ENCODE results near the gene B4GALT6.
A peak's percentile ranks its signal among the peaks of the same experiment; 100 is the strongest.
"Not testable (repeated sequence)": the region's sequence is repeated elsewhere in the genome, so short reads cannot be mapped to it uniquely, and the experiment has no call there.

B4GALT6 gene, protein sequence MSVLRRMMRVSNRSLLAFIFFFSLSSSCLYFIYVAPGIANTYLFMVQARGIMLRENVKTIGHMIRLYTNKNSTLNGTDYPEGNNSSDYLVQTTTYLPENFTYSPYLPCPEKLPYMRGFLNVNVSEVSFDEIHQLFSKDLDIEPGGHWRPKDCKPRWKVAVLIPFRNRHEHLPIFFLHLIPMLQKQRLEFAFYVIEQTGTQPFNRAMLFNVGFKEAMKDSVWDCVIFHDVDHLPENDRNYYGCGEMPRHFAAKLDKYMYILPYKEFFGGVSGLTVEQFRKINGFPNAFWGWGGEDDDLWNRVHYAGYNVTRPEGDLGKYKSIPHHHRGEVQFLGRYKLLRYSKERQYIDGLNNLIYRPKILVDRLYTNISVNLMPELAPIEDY

GRCh38 chr18:31684279-31685096 is at the start of gene B4GALT6:
TSS of gene B4GALT6 (minus strand) at chr18:31684581. CDS start at chr18:31684426, 155 bp downstream.
- no peak for DNase-seq

- no peak for DNase-seq
Measured at GRCh38 chr18:31731628-31732027, 47.2 kb upstream of the B4GALT6 start.

- DNase-seq = not testable (repeated sequence)
Measured at GRCh38 chr18:31729196-31729595, 44.8 kb upstream of the B4GALT6 start.

GRCh38 chr18:31723990-31724711 is 39.8 kb upstream of the B4GALT6 start:
- DNase-seq = no peak

DNA sequence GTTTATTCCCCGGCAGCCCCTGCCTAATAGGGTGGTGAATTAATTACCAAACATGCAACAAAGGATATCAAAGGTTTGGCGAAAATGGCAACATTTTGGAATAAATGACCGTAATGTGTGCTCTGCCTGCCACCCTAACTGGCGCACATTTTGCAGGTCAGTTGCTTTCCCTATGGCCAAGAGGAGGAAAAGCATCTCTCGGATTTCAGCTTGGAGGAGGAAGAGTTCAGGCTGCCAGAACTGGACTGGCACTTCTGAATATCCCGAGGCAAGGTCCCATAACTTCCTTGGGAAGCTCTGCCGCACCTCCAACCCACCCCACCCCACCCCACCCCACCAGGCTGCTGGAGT is 39.2 kb upstream of the B4GALT6 start:
- no peak for DNase-seq

- peak; percentile 79 for DNase-seq
Measured at GRCh38 chr18:31722369-31722957, 38.1 kb upstream of the B4GALT6 start.

DNA sequence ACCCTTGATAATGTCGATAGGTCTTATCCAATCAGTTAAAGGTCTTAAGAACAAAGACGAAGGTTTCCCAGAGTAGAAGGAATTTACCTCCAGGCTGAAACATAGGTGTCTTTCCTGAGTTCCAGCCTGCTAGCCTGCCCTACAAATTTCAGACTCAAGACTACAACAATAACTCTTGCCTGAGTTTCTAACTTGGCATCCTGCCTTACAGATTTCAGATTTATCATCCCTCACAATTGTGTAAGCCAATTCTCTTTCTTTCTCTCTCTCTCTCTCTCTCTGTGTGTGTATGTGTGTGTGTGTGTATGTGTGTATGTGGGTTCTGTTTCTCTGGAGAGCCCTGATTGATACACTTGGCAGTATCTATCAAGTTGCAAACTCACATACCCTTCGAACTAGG is 37.2 kb upstream of the B4GALT6 start:
- no peak for DNase-seq

- DNase-seq = no peak
Measured at GRCh38 chr18:31720867-31721266, 36.5 kb upstream of the B4GALT6 start.

- no peak for DNase-seq
Measured at GRCh38 chr18:31719363-31720006, 35.1 kb upstream of the B4GALT6 start.

- DNase-seq = no peak
Measured at GRCh38 chr18:31718386-31718785, 34.0 kb upstream of the B4GALT6 start.

DNA sequence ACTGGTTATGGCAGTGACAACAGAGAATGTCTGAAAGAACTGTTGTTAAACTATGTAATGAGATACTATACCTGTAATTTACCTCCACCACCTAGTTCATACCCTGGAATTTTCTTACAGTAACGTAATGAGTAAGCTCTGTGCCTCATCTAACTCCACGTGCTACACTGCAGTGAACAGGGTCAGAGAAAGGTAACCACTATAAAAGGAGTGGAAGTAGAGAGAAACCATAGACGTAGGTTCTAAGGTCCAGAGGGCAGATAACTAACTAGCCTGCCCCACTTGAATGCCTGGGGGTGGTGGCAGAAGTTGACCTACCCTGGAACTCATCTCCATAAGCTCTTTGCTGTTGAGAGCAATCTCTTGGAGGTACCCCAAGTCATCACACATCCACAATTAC is 32.0 kb upstream of the B4GALT6 start:
- DNase-seq = no peak

- DNase-seq = no peak
Measured at GRCh38 chr18:31711365-31712172, 27.2 kb upstream of the B4GALT6 start.

DNA sequence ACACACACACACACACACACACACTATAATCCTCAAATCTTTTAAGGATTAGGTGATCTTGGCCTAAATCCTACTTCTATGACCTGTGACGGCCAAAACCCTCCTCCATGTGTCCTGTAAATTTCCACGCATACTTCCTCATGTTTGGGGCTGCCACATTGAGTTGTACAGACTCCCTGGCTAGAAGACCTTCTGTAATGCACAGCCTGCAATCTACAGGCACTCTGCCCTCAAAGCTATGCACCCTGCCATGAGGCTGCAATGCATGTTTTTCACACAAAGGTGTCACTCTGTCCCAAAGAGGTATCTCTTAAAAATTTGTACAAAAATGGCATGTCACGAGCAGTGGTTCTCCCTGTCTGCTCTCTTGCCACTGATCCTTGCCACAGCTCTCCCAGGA is 26.4 kb upstream of the B4GALT6 start:
- peak; percentile 41 for DNase-seq

DNA sequence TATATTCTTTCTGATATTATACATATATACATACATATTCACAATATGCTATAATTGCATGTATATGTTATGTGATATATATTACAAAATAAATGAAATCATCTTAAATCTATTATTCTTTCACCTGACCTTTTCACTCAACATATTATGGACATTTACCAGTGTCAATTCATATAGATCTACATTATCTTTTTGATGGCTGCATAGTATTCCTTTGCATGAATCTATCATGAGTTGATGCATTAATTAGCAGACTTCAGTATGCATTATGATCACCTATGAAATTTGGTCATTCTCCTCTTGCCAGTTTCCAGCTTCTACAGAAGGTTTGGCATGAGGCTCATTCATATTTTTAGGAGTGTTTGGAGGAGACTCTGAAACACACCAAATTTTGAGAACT is 23.4 kb upstream of the B4GALT6 start:
- DNase-seq = no peak

- DNase-seq = no peak
Measured at GRCh38 chr18:31702449-31702848, 18.1 kb upstream of the B4GALT6 start.

DNA sequence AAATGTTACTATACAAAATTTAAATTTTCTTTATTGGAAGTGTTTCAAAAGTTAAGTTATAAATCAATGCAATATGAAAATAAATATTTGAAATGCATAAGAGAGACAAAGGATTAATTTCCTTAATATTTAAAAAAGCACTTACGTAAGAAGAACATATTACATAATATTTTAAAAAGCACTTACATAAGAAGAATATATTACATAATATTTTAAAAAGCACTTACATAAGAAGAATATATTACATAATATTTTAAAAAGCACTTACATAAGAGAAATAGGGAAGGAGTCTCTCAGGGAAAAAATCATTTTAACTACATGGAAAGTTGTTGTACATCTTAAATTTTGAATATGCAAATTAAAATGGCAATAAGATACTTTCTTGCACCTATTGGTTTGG is 17.4 kb upstream of the B4GALT6 start:
- no peak for DNase-seq

DNA sequence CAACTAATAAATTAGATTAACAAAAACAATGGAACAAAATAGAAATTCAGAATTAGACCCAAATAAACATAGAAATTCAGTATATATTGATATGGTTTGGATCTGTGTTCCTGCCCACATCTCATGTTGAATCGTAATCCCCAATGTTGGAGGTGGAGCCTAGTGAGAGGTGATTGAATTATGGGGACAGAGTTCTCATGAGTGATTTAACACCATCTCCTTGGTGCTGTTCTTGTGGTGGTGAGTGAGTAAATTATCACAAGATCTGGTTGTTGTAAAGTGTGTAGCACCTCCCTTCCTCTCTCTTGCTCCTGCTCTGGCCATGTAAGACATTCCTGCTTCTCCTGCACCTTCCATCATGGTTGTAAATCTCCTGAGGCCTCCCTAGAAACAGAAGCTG is 16.6 kb upstream of the B4GALT6 start:
- no peak for DNase-seq

DNA sequence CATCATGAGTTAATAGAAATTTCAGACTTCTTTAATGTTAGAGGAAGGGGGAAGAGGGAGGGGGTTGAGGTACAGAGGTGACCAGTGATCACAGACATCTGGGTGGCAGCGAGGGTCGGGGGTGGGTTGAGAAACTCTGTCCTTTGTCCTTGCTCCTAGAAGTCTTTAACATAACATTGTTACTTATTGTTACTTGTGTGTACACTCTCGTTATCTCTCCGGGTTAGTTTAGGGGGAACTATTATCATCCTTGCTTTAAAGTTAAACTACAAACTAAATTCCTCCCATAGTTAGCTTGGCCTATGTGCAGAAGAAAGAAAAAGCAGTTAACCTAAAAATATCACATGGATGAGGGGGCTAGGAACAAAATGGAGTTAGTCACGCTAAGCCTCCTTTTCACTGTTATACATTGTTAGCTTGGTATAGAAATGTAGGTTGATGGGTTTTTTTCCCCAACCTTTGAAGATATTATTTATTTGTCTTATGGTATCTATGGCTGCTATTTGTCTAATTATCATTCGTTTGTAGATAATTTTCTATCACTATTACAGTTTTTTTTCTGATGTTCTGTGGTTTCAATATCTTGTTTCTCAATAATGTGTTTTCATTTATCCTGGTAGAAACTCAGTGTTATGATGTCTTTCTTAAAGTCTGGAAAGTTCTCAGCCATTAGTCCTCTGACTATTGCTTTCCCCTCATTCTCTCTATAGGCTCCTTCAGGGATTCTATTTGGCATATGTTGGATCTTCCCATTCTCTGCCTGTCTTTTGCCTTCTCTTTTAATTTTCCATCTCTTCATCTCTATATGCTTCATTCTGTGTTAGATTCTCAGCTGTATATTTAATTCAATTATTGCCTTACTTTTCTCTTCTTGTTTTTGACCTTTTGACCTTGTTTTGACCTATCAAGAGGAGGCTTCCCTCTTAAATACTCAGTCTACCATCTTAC is 13.2 kb upstream of the B4GALT6 start:
- DNase-seq = no peak

GRCh38 chr18:31695989-31696388 is 11.6 kb upstream of the B4GALT6 start:
- DNase-seq = no peak

DNA sequence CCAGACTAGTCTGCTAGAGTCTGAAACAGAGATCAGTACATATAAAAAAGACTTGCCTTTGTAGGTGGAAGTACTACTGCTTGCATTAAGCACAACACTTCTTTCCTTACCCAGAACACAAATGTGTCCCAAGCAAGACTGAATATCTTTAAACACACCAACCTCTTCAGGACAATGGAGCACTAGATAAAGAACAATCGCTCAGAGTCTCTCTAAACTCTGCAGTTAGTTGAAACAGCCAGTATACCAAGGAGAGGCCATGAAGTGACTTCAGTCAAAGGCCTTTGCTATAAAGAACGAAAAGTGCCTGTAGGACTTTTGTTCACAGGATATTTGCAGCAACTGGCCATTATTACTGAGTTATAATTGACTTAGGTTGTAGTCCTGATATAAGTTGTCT is 9.9 kb upstream of the B4GALT6 start:
- DNase-seq = no peak

GRCh38 chr18:31688606-31689005 is 4.2 kb upstream of the B4GALT6 start:
- DNase-seq = no peak

Measured in RPMI8226 (cell line).